ENCODE data around the gene DCUN1D3.

The DCUN1D3 gene

GRCh38 chr16:20918486-20919239 is 18.5 kb upstream of the DCUN1D3 start:
- DNase-seq, result no peak

GRCh38 chr16:20916942-20917341 is 16.8 kb upstream of the DCUN1D3 start:
- no peak for DNase-seq

GRCh38 chr16:20916289-20916688 is 16.1 kb upstream of the DCUN1D3 start:
- no peak for DNase-seq

GRCh38 chr16:20911361-20911760 is 11.2 kb upstream of the DCUN1D3 start:
- DNase-seq, result no peak

- no peak for DNase-seq
Observed at GRCh38 chr16:20910781-20911321, 10.7 kb upstream of the DCUN1D3 start.

- DNase-seq, result no peak
Observed at GRCh38 chr16:20906341-20907255, 6.4 kb upstream of the DCUN1D3 start.

GRCh38 chr16:20905576-20905975 is 5.4 kb upstream of the DCUN1D3 start:
- DNase-seq, result no peak

- DNase-seq, result peak; percentile 38
Observed at GRCh38 chr16:20904507-20905081, 4.4 kb upstream of the DCUN1D3 start.

- no peak for DNase-seq
Observed at GRCh38 chr16:20903899-20904506, 3.8 kb upstream of the DCUN1D3 start.

- no peak for DNase-seq
Observed at GRCh38 chr16:20903116-20903898, 3.1 kb upstream of the DCUN1D3 start.

GRCh38 chr16:20902426-20902825 is 2.3 kb upstream of the DCUN1D3 start:
- no peak for DNase-seq

GRCh38 chr16:20901436-20902112 is 1.4 kb upstream of the DCUN1D3 start:
- DNase-seq, result peak; percentile 33

GRCh38 chr16:20901068-20901435 is 894 bp upstream of the DCUN1D3 start:
- no peak for DNase-seq

- no peak for DNase-seq
Observed at GRCh38 chr16:20899477-20900298, 470 bp downstream of the DCUN1D3 start.

GRCh38 chr16:20899071-20899470 is 1.1 kb downstream of the DCUN1D3 start:
- DNase-seq, result no peak

GRCh38 chr16:20897922-20898321 is 2.2 kb downstream of the DCUN1D3 start:
- no peak for DNase-seq

- DNase-seq, result no peak
Observed at GRCh38 chr16:20897253-20897897, 2.8 kb downstream of the DCUN1D3 start.

GRCh38 chr16:20894388-20894787 is 5.8 kb downstream of the DCUN1D3 start:
- no peak for DNase-seq

- no peak for DNase-seq
Observed at GRCh38 chr16:20889625-20890275, 10.4 kb downstream of the DCUN1D3 start.

GRCh38 chr16:20887207-20887606 is 13.0 kb downstream of the DCUN1D3 start:
- no peak for DNase-seq

Measured in stimulated activated CD4-positive, alpha-beta T cell treated with anti-CD3 and anti-CD28 coated beads, Interleukin-15, amount 100 ng/mL, for 24 hours (primary cell).